Bronchial epithelial cell (primary cell): Measurements from ENCODE around the gene FLOT2. TPM values are rescaled to one million over a fixed set of nuclear protein-coding genes. Genes with fewer than 3 reads are reported as not detected.
"Not testable (repeated sequence)": the region's sequence is repeated elsewhere in the genome, so short reads cannot be mapped to it uniquely, and the experiment has no call there.

Source experiments
- DNase-seq: peaks from one replicate; pipeline ENCODE4 v3.0.0-alpha.2; 2010; ENCODE audit warnings: low read depth
- FAIRE-seq: peaks from 2 replicates; lab custom pipeline; 2011; peaks lifted over from hg19 to GRCh38; lab: Jason Lieb, UNC
- H3K27me3 ChIP-seq: 2 replicates; pipeline ENCODE4 v1.5.1; 2011; ENCODE audit warnings: low read length; ENCODE audit not compliant: control insufficient read depth, insufficient read depth
- H3K36me3 ChIP-seq: 2 replicates; pipeline ENCODE4 v1.5.1; 2011; ENCODE audit warnings: low read length; ENCODE audit not compliant: control insufficient read depth, insufficient read depth
- H3K4me3 ChIP-seq: 2 replicates; pipeline ENCODE4 v1.5.1; 2011; ENCODE audit warnings: mild to moderate bottlenecking, low read depth, low read length, control low read depth
- CTCF ChIP-seq: IDR thresholded peaks from 2 replicates; pipeline ENCODE4 v1.5.1; 2011; ENCODE audit warnings: mild to moderate bottlenecking, moderate library complexity, low read length, control low read depth, inconsistent platforms; ENCODE audit not compliant: insufficient read depth, severe bottlenecking
- total RNA-seq: library from RNA; depleted of rRNA; stranded (reverse); fragments of >200 nt; gene quantifications from 2 replicates; pipeline ENCODE4 v1.2.1, GENCODE V29; 2014

The FLOT2 gene
- total RNA-seq, 1 donor from 2014 or later: 24.5 TPM

DNA sequence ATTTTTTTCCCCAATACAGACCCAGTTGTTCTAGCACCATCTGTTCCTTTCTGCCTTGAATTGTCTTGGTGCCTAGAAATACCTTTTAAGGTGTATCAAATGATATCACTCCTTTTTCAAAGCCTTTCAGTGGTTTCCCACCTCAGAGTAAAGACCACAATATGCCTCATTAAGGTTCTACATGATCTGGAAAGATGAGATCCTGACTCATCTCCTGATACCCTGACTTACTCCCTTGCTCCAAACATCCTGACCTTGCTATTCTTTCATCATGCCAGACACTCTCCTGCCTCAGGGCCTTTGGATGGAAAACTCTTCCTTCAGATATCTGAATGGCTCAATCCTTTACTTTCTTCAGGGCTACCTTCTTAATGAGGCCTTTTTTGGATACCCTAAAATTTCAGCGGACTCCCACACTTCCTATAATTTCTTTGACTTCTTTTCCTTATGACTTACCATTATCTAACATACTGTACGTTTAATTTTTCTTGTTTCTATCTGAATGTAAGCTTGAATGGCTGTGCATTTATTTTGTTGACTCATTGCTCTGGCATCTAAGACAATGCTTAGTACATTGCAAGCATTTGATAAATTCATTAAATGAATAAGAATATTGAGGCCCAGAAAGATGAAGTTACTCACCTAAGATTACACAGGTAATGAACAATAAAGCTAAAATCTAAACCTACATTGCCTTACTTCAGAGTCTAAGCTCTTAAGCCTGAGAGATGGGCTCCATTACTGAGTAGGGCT is 19.2 kb downstream of the FLOT2 start:
- DNase-seq: peak; percentile 60

DNA sequence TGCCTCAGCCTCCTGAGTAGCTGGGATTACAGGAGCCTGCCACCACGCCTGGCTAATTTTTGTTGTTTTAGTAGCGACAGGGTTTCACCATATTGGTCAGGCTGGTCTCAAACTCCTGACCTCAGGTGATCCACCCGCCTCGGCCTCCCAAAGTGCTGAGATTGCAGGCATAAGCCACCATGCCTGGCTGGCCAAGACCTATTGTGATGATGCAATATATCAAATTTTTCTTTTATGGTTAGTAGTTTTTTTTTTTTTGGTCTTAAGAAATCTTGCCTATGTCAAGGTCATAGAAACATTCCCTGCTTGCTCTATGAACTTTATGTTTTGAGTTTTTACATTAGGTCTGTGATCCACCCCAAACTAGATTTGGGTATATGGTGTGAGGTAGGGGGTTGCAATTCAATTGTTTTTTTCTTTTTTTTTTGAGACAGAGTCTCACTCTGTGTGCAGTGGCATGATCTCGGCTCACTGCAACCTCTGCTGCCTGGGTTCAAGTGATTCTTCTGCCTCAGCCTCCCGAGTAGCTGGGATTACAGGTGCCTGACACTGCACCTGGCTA is 20.3 kb downstream of the FLOT2 start:
- not testable (repeated sequence) for H3K4me3 ChIP-seq, FAIRE-seq, DNase-seq, H3K27me3 ChIP-seq
- peaks cover 15% of the 10 kb centered on the region for H3K36me3 ChIP-seq

More for the DNA sequence above, 19.2 kb downstream of the FLOT2 start:
- H3K36me3 ChIP-seq: peaks cover 15% of the 10 kb centered on the region
- no peak for TF ChIP-seq CTCF
- H3K4me3 ChIP-seq: no peak overlapping the region
- no peak for FAIRE-seq
- H3K27me3 ChIP-seq: no peaks in the 10 kb centered on the region

- TF ChIP-seq CTCF: no peak
- FAIRE-seq (no peak), DNase-seq (peak; percentile 28)
These were observed 21.5 kb downstream of the FLOT2 start for GRCh38 chr17:28875848-28876550.

GRCh38 chr17:28874750-28875149 is 22.8 kb downstream of the FLOT2 start:
- no peak for DNase-seq
- no peak for FAIRE-seq
- Histone ChIP-seq H3K36me3 (peaks cover 8% of the 10 kb centered on the region), H3K4me3 (no peak overlapping the region), H3K27me3 (no peaks in the 10 kb centered on the region)
- no peak for TF ChIP-seq CTCF

More at GRCh38 chr17:28875848-28876550, 21.5 kb downstream of the FLOT2 start:
- Histone ChIP-seq H3K4me3 (no peak overlapping the region), H3K36me3 (peaks cover 12% of the 10 kb centered on the region), H3K27me3 (no peaks in the 10 kb centered on the region)

DNA sequence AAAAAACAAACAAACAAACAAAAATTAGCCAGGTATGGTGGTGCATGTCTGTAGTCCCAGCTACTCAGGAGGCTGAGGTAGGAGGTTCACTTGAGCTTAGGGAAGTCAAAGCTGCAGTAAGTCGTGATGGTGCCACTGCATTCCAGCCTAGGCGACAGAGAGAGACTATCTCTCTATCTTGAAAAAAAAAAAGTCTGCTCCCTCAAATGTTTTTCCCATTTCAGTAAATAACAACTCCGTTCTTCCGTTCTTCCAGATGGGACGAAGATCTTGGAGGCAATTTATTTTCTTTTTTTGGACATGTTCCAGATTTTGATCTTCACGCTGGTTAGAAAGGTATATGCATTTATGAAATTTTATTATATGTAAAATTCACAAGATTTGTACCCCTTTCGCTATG is 23.7 kb downstream of the FLOT2 start:
- DNase-seq (no peak), FAIRE-seq (no peak)
- no peak for TF ChIP-seq CTCF
- Histone ChIP-seq H3K27me3 (no peaks in the 10 kb centered on the region), H3K36me3 (peaks cover under 1% of the 10 kb centered on the region), H3K4me3 (no peak overlapping the region)

DNA sequence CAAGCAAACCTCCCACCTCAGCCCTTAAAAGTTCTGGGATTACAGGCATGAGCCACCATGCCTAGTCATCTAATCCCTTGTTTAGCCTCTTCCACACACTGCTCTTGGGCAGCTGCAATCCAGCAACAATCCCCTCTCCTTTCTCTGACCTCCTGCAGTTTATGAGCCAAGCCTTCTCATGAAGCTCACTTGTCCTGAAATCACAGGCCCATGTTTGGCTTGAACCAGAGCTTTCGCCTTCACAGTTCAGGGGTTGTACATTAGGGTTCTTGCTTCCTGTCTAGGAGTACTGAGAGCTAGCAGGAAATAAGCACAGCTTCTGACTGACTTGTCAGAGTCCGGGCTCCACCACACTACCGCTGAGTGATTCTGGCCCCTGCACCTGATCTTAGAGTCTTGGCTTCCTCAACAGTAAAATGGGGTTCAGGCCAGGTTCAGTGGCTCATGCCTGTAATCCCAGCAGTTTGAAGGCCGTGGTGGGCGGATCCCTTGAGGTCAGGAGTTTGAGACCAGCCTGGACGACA is 26.4 kb downstream of the FLOT2 start:
- no peak for TF ChIP-seq CTCF
- FAIRE-seq (no peak), DNase-seq (no peak)
- Histone ChIP-seq H3K27me3 (no peaks in the 10 kb centered on the region), H3K4me3 (no peak overlapping the region), H3K36me3 (no peaks in the 10 kb centered on the region)
